Measurements from ENCODE around the gene KCNH8. TPM values are rescaled to one million over a fixed set of nuclear protein-coding genes. Genes with fewer than 3 reads are reported as not detected.
"Not testable (repeated sequence)": the region's sequence is repeated elsewhere in the genome, so short reads cannot be mapped to it uniquely, and the experiment has no call there.

KCNH8 gene
- not detected in 2 replicates for total RNA-seq (2014; rRNA removed; shearing (Covaris generic))

GRCh38 chr3:19147905-19148767 lies at the start of gene KCNH8:
KCNH8 (plus strand) TSS chr3:19148510; CDS start chr3:19148720, 210 bp downstream.
- DNase-seq (ENCODE audit: low read depth) = no peak

- not testable (repeated sequence) for DNase-seq (ENCODE audit: low read depth)
These were observed 45.5 kb upstream of the KCNH8 start for GRCh38 chr3:19102654-19103290.

GRCh38 chr3:19103510-19103909 lies 44.8 kb upstream of the KCNH8 start:
- no peak for DNase-seq (ENCODE audit: low read depth)

DNA sequence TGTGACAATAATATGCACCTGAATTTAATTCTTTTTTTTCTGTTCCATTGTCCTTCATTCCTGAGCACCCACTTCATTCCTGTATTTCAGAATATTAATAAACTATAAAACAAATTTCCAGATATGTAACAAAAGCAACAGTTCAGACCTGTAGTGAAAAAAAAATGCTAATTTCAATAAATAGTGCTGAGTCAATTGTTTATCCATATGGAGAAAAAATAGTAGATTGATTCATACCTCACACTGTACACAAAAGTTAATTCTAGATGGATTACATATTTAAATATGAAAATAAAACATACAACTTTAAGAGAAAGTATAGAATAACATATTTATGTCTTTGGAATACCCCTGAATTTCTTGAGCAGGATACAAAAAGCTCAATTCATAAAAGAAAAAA lies 43.9 kb upstream of the KCNH8 start:
- DNase-seq (ENCODE audit: low read depth) = no peak

GRCh38 chr3:19105826-19106225 lies 42.5 kb upstream of the KCNH8 start:
- DNase-seq (ENCODE audit: low read depth) = no peak

DNA sequence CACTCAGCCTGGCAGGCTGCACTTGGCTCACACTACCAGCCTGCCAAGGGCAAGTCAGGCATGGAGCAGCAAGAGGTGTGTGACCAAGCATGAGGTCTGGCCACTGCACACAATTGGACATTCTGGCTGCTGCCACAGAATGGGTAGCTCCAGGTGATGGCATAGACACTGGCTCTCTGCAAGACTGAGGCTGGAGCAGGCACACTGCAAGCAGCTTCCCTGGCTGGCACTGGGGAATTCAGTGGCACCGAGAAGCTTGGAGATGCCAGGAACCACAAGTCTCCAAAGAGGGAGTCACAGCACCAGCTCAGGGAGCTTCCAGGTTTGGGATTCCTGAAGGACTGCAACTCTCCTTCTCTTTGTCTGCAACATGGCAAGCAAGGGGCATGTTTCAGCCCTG lies 42.0 kb upstream of the KCNH8 start:
- no peak for DNase-seq (ENCODE audit: low read depth)

GRCh38 chr3:19107719-19108118 lies 40.6 kb upstream of the KCNH8 start:
- no peak for DNase-seq (ENCODE audit: low read depth)

GRCh38 chr3:19110335-19110895 lies 37.9 kb upstream of the KCNH8 start:
- DNase-seq (ENCODE audit: low read depth) = no peak

- DNase-seq (ENCODE audit: low read depth) = no peak
These were observed 33.8 kb upstream of the KCNH8 start for GRCh38 chr3:19114461-19114860.

- DNase-seq (ENCODE audit: low read depth) = no peak
These were observed 32.1 kb upstream of the KCNH8 start for GRCh38 chr3:19116239-19116638.

DNA sequence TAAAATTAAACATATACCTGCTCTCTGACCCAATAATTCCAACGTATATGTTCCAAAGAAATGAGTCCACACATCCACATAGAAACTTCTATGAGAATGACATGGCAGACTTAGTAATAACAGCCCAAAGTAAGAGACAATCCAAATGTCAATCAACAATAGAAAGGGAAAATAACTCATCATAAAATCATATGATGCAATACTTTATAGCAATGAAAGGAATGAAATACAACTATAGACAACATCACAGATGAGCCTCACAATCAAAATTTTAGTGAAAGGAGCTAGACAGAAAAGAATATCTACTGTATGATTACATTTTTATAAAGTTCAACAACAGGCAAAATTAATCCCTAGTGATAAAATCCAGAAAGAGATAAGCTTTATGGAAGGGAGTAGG lies 23.6 kb upstream of the KCNH8 start:
- no peak for DNase-seq (ENCODE audit: low read depth)

- DNase-seq (ENCODE audit: low read depth) = no peak
These were observed 8.4 kb upstream of the KCNH8 start for GRCh38 chr3:19139863-19140262.

GRCh38 chr3:19146685-19147650 lies 1.3 kb upstream of the KCNH8 start:
- peak; percentile 43 for DNase-seq (ENCODE audit: low read depth)

DNA sequence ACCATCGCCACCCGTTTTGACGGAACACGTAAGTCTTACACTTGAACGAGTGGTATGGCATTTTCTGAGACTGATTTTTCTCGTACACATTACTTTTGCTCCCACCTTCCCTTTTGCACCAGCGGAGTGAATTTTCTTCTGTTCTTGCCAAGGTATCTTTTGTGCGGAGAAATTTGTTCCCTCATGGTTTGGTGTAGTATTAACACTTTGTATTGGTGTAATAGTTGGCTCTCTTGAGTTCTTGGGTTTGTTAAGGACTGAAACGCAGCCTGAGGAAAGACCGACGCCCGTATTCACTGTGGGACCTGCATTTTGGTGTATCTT lies 420 bp downstream of the KCNH8 start:
- no peak for DNase-seq (ENCODE audit: low read depth)

GRCh38 chr3:19149368-19149767 lies 1.1 kb downstream of the KCNH8 start:
- DNase-seq (ENCODE audit: low read depth) = no peak

GRCh38 chr3:19151171-19151570 lies 2.9 kb downstream of the KCNH8 start:
- no peak for DNase-seq (ENCODE audit: low read depth)

DNA sequence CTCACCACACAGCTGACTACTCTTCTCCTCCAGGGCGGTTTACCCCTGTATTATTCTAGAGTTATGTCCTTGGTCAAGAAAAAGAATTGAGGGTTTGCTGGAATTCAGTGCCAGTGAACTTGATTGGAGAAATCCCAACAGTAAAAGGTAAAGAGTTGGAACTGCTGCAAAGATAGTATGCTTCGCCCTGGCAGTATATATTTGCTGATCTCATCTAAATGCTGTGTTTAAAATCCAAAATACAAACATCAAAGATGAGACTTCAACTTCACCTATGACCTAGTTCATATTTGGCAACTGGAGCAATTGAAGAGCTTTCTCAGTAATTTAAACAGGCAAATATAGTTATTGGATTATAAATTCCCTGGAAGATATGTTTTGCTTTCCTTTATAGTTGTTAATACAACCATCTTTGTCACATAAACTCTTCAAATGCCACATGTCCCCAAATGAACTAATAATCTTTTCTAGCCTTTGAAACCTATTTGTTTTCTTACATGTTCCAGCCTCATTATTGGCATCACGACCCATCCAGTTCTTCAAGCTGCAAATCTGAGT lies 6.5 kb downstream of the KCNH8 start:
- no peak for DNase-seq (ENCODE audit: low read depth)

DNA sequence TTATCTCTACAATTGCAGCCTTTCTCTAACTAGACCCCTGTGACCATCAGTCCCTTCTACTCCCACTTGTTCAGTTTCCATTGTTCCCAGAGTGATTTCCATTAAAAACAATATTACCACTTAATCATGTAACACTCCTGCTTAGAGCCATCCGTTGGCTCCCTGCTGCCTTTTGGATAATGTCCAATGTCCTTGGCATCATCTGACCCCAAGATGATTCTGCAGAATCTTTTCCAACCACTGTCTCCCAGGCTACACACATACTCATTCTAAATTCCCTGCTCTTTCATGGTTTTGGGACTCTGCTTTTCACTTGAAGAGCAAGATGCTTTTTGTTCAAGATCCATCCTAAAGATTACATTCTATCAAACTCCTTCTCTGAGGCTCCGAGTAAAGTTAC lies 7.1 kb downstream of the KCNH8 start:
- DNase-seq (ENCODE audit: low read depth) = no peak

- no peak for DNase-seq (ENCODE audit: low read depth)
These were observed 11.8 kb downstream of the KCNH8 start for GRCh38 chr3:19159966-19160635.

GRCh38 chr3:19165654-19166053 lies 17.3 kb downstream of the KCNH8 start:
- DNase-seq (ENCODE audit: low read depth) = no peak

GRCh38 chr3:19171794-19172193 lies 23.5 kb downstream of the KCNH8 start:
- DNase-seq (ENCODE audit: low read depth) = no peak
